Activated gamma-delta T cell (primary cell): ENCODE results near the gene IRAK4.
"Not testable (repeated sequence)": the region's sequence is repeated elsewhere in the genome, so short reads cannot be mapped to it uniquely, and the experiment has no call there.

ENCODE experiments used
- DNase-seq: peaks from one replicate; lab custom pipeline; 2025; lab: John Stamatoyannopoulos, UW
- total RNA-seq, 2 donors: gene quantifications; one replicate each; lab custom pipeline; 2026; lab: John Stamatoyannopoulos, UW

The IRAK4 gene
- total RNA-seq, result 126 to 133 reads per million in 2 donors

GRCh38 chr12:43758728-43759563 is at the start of gene IRAK4, which contains the start of gene PUS7L:
IRAK4 (plus strand) TSS chr12:43758951; CDS start chr12:43768112, 9,161 bp downstream.
PUS7L (minus strand) TSS chr12:43758790; CDS start chr12:43755245, 3,545 bp downstream.
- DNase-seq, result peak; percentile 85

- DNase-seq, result no peak
Observed at GRCh38 chr12:43711348-43711747, 47.4 kb upstream of the IRAK4 start.

- no peak for DNase-seq
Observed at GRCh38 chr12:43722621-43723020, 36.1 kb upstream of the IRAK4 start.

- DNase-seq, result no peak
Observed at GRCh38 chr12:43723134-43723533, 35.6 kb upstream of the IRAK4 start.

GRCh38 chr12:43728117-43728516 is 30.6 kb upstream of the IRAK4 start:
- no peak for DNase-seq

GRCh38 chr12:43728698-43729097 is 30.1 kb upstream of the IRAK4 start:
- DNase-seq, result no peak

GRCh38 chr12:43730283-43730682 is 28.5 kb upstream of the IRAK4 start:
- DNase-seq, result no peak

GRCh38 chr12:43733687-43734086 is 25.1 kb upstream of the IRAK4 start:
- DNase-seq, result no peak

- no peak for DNase-seq
Observed at GRCh38 chr12:43736927-43737440, 21.8 kb upstream of the IRAK4 start.

- DNase-seq, result no peak
Observed at GRCh38 chr12:43737646-43738045, 21.1 kb upstream of the IRAK4 start.

GRCh38 chr12:43740511-43741100 is 18.1 kb upstream of the IRAK4 start:
- DNase-seq, result no peak

GRCh38 chr12:43742106-43742505 is 16.6 kb upstream of the IRAK4 start:
- DNase-seq, result no peak

GRCh38 chr12:43744826-43745225 is 13.9 kb upstream of the IRAK4 start:
- DNase-seq, result no peak

GRCh38 chr12:43749016-43749415 is 9.7 kb upstream of the IRAK4 start:
- no peak for DNase-seq

GRCh38 chr12:43750814-43751213 is 7.9 kb upstream of the IRAK4 start:
- DNase-seq, result no peak

- not testable (repeated sequence) for DNase-seq
Observed at GRCh38 chr12:43751360-43751759, 7.4 kb upstream of the IRAK4 start.

- DNase-seq, result no peak
Observed at GRCh38 chr12:43754015-43754414, 4.7 kb upstream of the IRAK4 start.

GRCh38 chr12:43758247-43758727 is 464 bp upstream of the IRAK4 start:
- DNase-seq, result no peak

- DNase-seq, result no peak
Observed at GRCh38 chr12:43760396-43760795, 1.6 kb downstream of the IRAK4 start.

- no peak for DNase-seq
Observed at GRCh38 chr12:43761500-43761899, 2.7 kb downstream of the IRAK4 start.

GRCh38 chr12:43762596-43762995 is 3.8 kb downstream of the IRAK4 start:
- DNase-seq, result no peak

- no peak for DNase-seq
Observed at GRCh38 chr12:43763769-43764168, 5.0 kb downstream of the IRAK4 start.

- DNase-seq, result no peak
Observed at GRCh38 chr12:43764528-43764927, 5.8 kb downstream of the IRAK4 start.
